WTC11 (cell line): ENCODE measurements around the gene SLC25A22. TPM values are rescaled to one million over a fixed set of nuclear protein-coding genes. Genes with fewer than 3 reads are reported as not detected.

Source experiments
- ATAC-seq: fragments of 200-7000 bp; cut with Tn5 transposase; 2 replicates; pipeline ENCODE4 v1.10.0; 2021; ENCODE audit warnings: mild to moderate bottlenecking, moderate library complexity
- CTCF ChIA-PET: fragments of 300-600 bp; sonication (Branson Sonifier 250); formaldehyde crosslinking; loops from one replicate; lab custom pipeline; 2021; ENCODE audit warnings: antibody characterized with exemption; lab: Charles Lee
- POLR2A ChIA-PET: fragments of 350-600 bp; sonication (Branson Sonifier 250); formaldehyde crosslinking; loops from one replicate; lab custom pipeline; 2021; ENCODE audit warnings: antibody characterized with exemption; lab: Charles Lee
- DNase-seq: peaks from one replicate; pipeline ENCODE4 v3.0.0; 2021; ENCODE audit warnings: low spot score
- H3K27ac Mint-ChIP-seq: 2 replicates; pipeline ENCODE4 v1.8.0; 2021; ENCODE audit warnings: mixed read lengths
- H3K27me3 Mint-ChIP-seq: 2 replicates; pipeline ENCODE4 v1.8.0; 2021; ENCODE audit warnings: low read depth, mild to moderate bottlenecking, moderate library complexity, mixed read lengths
- H3K36me3 Mint-ChIP-seq: 2 replicates; pipeline ENCODE4 v1.8.0; 2021; ENCODE audit warnings: mixed read lengths
- H3K4me1 Mint-ChIP-seq: 2 replicates; pipeline ENCODE4 v1.8.0; 2022; ENCODE audit warnings: mixed read lengths
- H3K4me3 Mint-ChIP-seq: 2 replicates; pipeline ENCODE4 v1.8.0; 2021; ENCODE audit warnings: mild to moderate bottlenecking, moderate library complexity, mixed read lengths
- H3K9me3 Mint-ChIP-seq: 2 replicates; pipeline ENCODE4 v1.8.0; 2021; ENCODE audit warnings: mixed read lengths
- EMX1 ChIP-seq: fragments of 250-450 bp; sonication (Bioruptor Pico); IDR thresholded peaks from 2 replicates; pipeline ENCODE4 v1.8.0; 2021; ENCODE audit warnings: mild to moderate bottlenecking
- FOXJ3 ChIP-seq: sonication (generic); formaldehyde crosslinking; IDR thresholded peaks from 2 replicates; pipeline ENCODE4 v1.9.0; 2021; ENCODE audit warnings: missing genetic modification reagents, mild to moderate bottlenecking, borderline replicate concordance
- GABPB1 ChIP-seq: sonication (generic); formaldehyde crosslinking; IDR thresholded peaks from 2 replicates; pipeline ENCODE4 v1.8.1; 2023; ENCODE audit warnings: mild to moderate bottlenecking, missing genetic modification reagents
- GTF2I ChIP-seq: fragments of 250-450 bp; sonication (Bioruptor Pico); conservative IDR thresholded peaks from 2 replicates; pipeline ENCODE4 v1.4.0; 2021; ENCODE audit warnings: mild to moderate bottlenecking
- JUN ChIP-seq: sonication (generic); formaldehyde crosslinking; IDR thresholded peaks from 2 replicates; pipeline ENCODE4 v1.8.0; 2023; ENCODE audit warnings: mild to moderate bottlenecking, missing genetic modification reagents
- MYBL2 ChIP-seq: sonication (generic); formaldehyde crosslinking; IDR thresholded peaks from 2 replicates; pipeline ENCODE4 v1.8.1; 2023; ENCODE audit warnings: mild to moderate bottlenecking, moderate library complexity, missing genetic modification reagents
- NFE2L1 ChIP-seq: sonication (generic); formaldehyde crosslinking; IDR thresholded peaks from 2 replicates; pipeline ENCODE4 v1.8.1; 2023; ENCODE audit warnings: missing genetic modification reagents
- NFYB ChIP-seq: sonication (generic); formaldehyde crosslinking; conservative IDR thresholded peaks from 2 replicates; pipeline ENCODE4 v1.8.0; 2022; ENCODE audit warnings: low read depth, missing genetic modification reagents
- NR1H2 ChIP-seq: sonication (generic); formaldehyde crosslinking; IDR thresholded peaks from 2 replicates; pipeline ENCODE4 v1.9.0; 2021; ENCODE audit warnings: mild to moderate bottlenecking, moderate library complexity, missing genetic modification reagents
- NR2C2 ChIP-seq: sonication (generic); formaldehyde crosslinking; IDR thresholded peaks from 2 replicates; pipeline ENCODE4 v1.8.0; 2022; ENCODE audit warnings: mild to moderate bottlenecking, missing genetic modification reagents
- RELA ChIP-seq: sonication (generic); formaldehyde crosslinking; IDR thresholded peaks from 2 replicates; pipeline ENCODE4 v1.8.1; 2022; ENCODE audit warnings: missing genetic modification reagents, mild to moderate bottlenecking, borderline replicate concordance
- SMAD3 ChIP-seq: sonication (generic); formaldehyde crosslinking; IDR thresholded peaks from 2 replicates; pipeline ENCODE4 v1.8.0; 2022; ENCODE audit warnings: missing genetic modification reagents, mild to moderate bottlenecking, borderline replicate concordance
- TCF7 ChIP-seq: sonication (generic); formaldehyde crosslinking; IDR thresholded peaks from 2 replicates; pipeline ENCODE4 v1.8.0; 2022; ENCODE audit warnings: mild to moderate bottlenecking, low read depth, missing genetic modification reagents, moderate library complexity
- TP53 ChIP-seq: sonication (generic); formaldehyde crosslinking; IDR thresholded peaks from 2 replicates; pipeline ENCODE4 v1.8.1; 2023; ENCODE audit warnings: mild to moderate bottlenecking, missing genetic modification reagents
- ZNF219 ChIP-seq: sonication (generic); formaldehyde crosslinking; IDR thresholded peaks from 2 replicates; pipeline ENCODE4 v1.8.0; 2023; ENCODE audit warnings: missing genetic modification reagents, mild to moderate bottlenecking, borderline replicate concordance
- ZNF396 ChIP-seq: fragments of 250-450 bp; sonication (Bioruptor Pico); IDR thresholded peaks from 2 replicates; pipeline ENCODE4 v1.8.0; 2021; ENCODE audit warnings: mild to moderate bottlenecking, moderate library complexity, borderline replicate concordance
- ZNF671 ChIP-seq: fragments of 250-450 bp; sonication (Bioruptor Pico); IDR thresholded peaks from 2 replicates; pipeline ENCODE4 v1.8.0; 2021; ENCODE audit warnings: mild to moderate bottlenecking
- total RNA-seq: library from RNA; stranded (reverse); gene quantifications from 3 replicates; pipeline ENCODE4 v1.2.3, GENCODE V29; 2021
- TF ChIP-seq, protein P1 (sequence below): sonication (generic); formaldehyde crosslinking; IDR thresholded peaks from 2 replicates; pipeline ENCODE4 v1.8.0; 2022; ENCODE audit warnings: mild to moderate bottlenecking, missing genetic modification reagents
- TF ChIP-seq, protein P2 (sequence below): sonication (generic); formaldehyde crosslinking; conservative IDR thresholded peaks from 2 replicates; pipeline ENCODE4 v1.8.1; 2023; ENCODE audit warnings: mild to moderate bottlenecking, low read depth, missing genetic modification reagents, moderate library complexity
- TF ChIP-seq, protein P3 (sequence below): sonication (generic); formaldehyde crosslinking; IDR thresholded peaks from 2 replicates; pipeline ENCODE4 v1.8.0; 2022; ENCODE audit warnings: mild to moderate bottlenecking, missing genetic modification reagents
- TF ChIP-seq, protein P4 (sequence below): fragments of 250-450 bp; sonication (Bioruptor Pico); IDR thresholded peaks from 2 replicates; pipeline ENCODE4 v1.9.0; 2021; ENCODE audit warnings: mild to moderate bottlenecking, borderline replicate concordance
- TF ChIP-seq, protein P5 (sequence below): sonication (generic); formaldehyde crosslinking; IDR thresholded peaks from 2 replicates; pipeline ENCODE4 v1.8.0; 2022; ENCODE audit warnings: mild to moderate bottlenecking, missing genetic modification reagents
- TF ChIP-seq, protein P6 (sequence below): sonication (generic); formaldehyde crosslinking; IDR thresholded peaks from 2 replicates; pipeline ENCODE4 v1.8.1; 2023; ENCODE audit warnings: mild to moderate bottlenecking, missing genetic modification reagents, moderate library complexity

SLC25A22 gene
- total RNA-seq, 1 experiment from 2014 or later, result 44.8 TPM

DNA sequence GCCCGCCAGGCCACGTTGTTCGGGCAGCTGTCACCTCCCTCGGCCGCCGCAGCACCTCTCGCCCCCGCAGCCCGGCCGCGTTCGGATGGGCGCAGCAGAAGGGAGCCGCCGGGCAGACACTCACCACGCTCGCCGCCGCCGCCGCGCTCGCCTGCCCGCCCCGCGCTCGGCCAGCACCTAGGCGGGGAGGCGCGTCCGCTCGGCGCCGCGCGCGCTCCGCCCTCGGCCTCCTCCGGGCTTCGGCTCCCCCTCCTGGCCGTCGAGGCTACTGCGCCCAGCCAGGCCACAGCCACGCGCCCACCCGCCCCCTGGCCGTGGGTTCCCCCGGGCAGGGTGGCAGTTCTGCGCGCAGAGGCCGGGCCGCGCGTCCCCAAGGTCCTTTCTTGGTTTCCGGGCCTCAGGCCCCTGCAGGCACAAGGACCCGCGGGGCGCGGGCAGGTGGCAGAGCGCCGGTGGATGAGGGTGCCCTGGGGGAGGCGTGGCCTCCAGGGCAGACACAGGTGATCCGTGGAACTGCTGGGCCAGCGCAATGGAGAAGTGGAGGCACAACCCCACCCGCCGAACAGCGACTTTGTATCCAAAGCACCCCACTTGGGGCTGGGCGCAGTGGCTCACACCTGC is at the start of gene SLC25A22 (continued):
- TF ChIP-seq, protein P1, sequence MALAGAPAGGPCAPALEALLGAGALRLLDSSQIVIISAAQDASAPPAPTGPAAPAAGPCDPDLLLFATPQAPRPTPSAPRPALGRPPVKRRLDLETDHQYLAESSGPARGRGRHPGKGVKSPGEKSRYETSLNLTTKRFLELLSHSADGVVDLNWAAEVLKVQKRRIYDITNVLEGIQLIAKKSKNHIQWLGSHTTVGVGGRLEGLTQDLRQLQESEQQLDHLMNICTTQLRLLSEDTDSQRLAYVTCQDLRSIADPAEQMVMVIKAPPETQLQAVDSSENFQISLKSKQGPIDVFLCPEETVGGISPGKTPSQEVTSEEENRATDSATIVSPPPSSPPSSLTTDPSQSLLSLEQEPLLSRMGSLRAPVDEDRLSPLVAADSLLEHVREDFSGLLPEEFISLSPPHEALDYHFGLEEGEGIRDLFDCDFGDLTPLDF (CRISPR knock-in tag), result no peak
- TF ChIP-seq, protein P2, sequence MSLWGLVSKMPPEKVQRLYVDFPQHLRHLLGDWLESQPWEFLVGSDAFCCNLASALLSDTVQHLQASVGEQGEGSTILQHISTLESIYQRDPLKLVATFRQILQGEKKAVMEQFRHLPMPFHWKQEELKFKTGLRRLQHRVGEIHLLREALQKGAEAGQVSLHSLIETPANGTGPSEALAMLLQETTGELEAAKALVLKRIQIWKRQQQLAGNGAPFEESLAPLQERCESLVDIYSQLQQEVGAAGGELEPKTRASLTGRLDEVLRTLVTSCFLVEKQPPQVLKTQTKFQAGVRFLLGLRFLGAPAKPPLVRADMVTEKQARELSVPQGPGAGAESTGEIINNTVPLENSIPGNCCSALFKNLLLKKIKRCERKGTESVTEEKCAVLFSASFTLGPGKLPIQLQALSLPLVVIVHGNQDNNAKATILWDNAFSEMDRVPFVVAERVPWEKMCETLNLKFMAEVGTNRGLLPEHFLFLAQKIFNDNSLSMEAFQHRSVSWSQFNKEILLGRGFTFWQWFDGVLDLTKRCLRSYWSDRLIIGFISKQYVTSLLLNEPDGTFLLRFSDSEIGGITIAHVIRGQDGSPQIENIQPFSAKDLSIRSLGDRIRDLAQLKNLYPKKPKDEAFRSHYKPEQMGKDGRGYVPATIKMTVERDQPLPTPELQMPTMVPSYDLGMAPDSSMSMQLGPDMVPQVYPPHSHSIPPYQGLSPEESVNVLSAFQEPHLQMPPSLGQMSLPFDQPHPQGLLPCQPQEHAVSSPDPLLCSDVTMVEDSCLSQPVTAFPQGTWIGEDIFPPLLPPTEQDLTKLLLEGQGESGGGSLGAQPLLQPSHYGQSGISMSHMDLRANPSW (CRISPR knock-in tag), result no peak; the same call in 1 of the 2 replicates
- TF ChIP-seq ZNF396 (CRISPR knock-in tag) (no peak), NR2C2 (no peak), ZNF671 (CRISPR knock-in tag) (0 out of 2 replicates have a peak, but pooled peaks have one; percentile 6), GABPB1 (no peak), SMAD3 (CRISPR knock-in tag) (no peak), NR1H2 (CRISPR knock-in tag) (no peak), ZNF219 (CRISPR knock-in tag) (no peak)
- TF ChIP-seq, protein P3, sequence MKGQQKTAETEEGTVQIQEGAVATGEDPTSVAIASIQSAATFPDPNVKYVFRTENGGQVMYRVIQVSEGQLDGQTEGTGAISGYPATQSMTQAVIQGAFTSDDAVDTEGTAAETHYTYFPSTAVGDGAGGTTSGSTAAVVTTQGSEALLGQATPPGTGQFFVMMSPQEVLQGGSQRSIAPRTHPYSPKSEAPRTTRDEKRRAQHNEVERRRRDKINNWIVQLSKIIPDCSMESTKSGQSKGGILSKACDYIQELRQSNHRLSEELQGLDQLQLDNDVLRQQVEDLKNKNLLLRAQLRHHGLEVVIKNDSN, result no peak

- ChIA-PET CTCF (interaction anchor here (0.7 to 2.8 kb wide), 19 partner anchors 9 to 207 kb away, joined by 3 to 24 read pairs (median 4); partner anchors contain the start of genes CEND1, CHID1 and RPLP2), POLR2A (interaction anchor here (1.1 kb wide), 1 partner anchor 9 kb away, joined by 3 read pairs; no protein-coding TSS in a partner anchor)
- no peak overlapping the region for H3K27ac Mint-ChIP-seq
- no peaks in the 10 kb centered on the region for H3K9me3 Mint-ChIP-seq
- DNase-seq, result no peak
- no peak for ATAC-seq
- no peak overlapping the region for H3K4me3 Mint-ChIP-seq
- H3K27me3 Mint-ChIP-seq, result no peaks in the 10 kb centered on the region
- H3K4me1 Mint-ChIP-seq, result peaks cover 19% of the 10 kb centered on the region
- no peaks in the 10 kb centered on the region for H3K36me3 Mint-ChIP-seq
- TF ChIP-seq, protein P4, sequence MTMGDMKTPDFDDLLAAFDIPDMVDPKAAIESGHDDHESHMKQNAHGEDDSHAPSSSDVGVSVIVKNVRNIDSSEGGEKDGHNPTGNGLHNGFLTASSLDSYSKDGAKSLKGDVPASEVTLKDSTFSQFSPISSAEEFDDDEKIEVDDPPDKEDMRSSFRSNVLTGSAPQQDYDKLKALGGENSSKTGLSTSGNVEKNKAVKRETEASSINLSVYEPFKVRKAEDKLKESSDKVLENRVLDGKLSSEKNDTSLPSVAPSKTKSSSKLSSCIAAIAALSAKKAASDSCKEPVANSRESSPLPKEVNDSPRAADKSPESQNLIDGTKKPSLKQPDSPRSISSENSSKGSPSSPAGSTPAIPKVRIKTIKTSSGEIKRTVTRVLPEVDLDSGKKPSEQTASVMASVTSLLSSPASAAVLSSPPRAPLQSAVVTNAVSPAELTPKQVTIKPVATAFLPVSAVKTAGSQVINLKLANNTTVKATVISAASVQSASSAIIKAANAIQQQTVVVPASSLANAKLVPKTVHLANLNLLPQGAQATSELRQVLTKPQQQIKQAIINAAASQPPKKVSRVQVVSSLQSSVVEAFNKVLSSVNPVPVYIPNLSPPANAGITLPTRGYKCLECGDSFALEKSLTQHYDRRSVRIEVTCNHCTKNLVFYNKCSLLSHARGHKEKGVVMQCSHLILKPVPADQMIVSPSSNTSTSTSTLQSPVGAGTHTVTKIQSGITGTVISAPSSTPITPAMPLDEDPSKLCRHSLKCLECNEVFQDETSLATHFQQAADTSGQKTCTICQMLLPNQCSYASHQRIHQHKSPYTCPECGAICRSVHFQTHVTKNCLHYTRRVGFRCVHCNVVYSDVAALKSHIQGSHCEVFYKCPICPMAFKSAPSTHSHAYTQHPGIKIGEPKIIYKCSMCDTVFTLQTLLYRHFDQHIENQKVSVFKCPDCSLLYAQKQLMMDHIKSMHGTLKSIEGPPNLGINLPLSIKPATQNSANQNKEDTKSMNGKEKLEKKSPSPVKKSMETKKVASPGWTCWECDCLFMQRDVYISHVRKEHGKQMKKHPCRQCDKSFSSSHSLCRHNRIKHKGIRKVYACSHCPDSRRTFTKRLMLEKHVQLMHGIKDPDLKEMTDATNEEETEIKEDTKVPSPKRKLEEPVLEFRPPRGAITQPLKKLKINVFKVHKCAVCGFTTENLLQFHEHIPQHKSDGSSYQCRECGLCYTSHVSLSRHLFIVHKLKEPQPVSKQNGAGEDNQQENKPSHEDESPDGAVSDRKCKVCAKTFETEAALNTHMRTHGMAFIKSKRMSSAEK, result no peak
- no peak for TF ChIP-seq MYBL2 (CRISPR knock-in tag)
- no peak for TF ChIP-seq NFE2L1 (CRISPR knock-in tag)
- TF ChIP-seq RELA (CRISPR knock-in tag), result no peak
- no peak for TF ChIP-seq EMX1
- no peak for TF ChIP-seq GTF2I (CRISPR knock-in tag)
- no peak for TF ChIP-seq JUN
- TF ChIP-seq TP53 (CRISPR knock-in tag), result no peak
- no peak for TF ChIP-seq ZNF671 (CRISPR knock-in tag)
- TF ChIP-seq, protein P5, sequence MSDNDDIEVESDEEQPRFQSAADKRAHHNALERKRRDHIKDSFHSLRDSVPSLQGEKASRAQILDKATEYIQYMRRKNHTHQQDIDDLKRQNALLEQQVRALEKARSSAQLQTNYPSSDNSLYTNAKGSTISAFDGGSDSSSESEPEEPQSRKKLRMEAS, result no peak
- TF ChIP-seq, protein P3, result no peak
- no peak for TF ChIP-seq FOXJ3 (CRISPR knock-in tag)
- TF ChIP-seq, protein P6, sequence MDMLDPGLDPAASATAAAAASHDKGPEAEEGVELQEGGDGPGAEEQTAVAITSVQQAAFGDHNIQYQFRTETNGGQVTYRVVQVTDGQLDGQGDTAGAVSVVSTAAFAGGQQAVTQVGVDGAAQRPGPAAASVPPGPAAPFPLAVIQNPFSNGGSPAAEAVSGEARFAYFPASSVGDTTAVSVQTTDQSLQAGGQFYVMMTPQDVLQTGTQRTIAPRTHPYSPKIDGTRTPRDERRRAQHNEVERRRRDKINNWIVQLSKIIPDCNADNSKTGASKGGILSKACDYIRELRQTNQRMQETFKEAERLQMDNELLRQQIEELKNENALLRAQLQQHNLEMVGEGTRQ (CRISPR knock-in tag), result no peak
- TF ChIP-seq NFYB (CRISPR knock-in tag), result no peak
- TF ChIP-seq, protein P2 (CRISPR knock-in tag), result no peak
- no peak for TF ChIP-seq TCF7 (CRISPR knock-in tag)
Measured at GRCh38 chr11:847876-848275, 49.8 kb upstream of the SLC25A22 start.
